ENCODE measurements around the gene PCDH10.
"Not testable (repeated sequence)": the region's sequence is repeated elsewhere in the genome, so short reads cannot be mapped to it uniquely, and the experiment has no call there.

Gene PCDH10

GRCh38 chr4:133233922-133234321, 84.8 kb downstream of the PCDH10 start:
- DNase-seq (ENCODE audit: low spot score) = no peak
- Histone ChIP-seq H3K27ac (no peak overlapping the region), H3K4me3 (no peak overlapping the region)
- no peak for TF ChIP-seq CTCF (IDR thresholded peaks at IDR 0.05)

GRCh38 chr4:133240451-133240850, 91.4 kb downstream of the PCDH10 start:
- not testable (repeated sequence) for DNase-seq (ENCODE audit: low spot score); H3K27ac ChIP-seq; H3K4me3 ChIP-seq

Data from coronary artery (tissue), 2 donors.